ENCODE measurements around the gene RNU6-7.

RNU6-7 gene

GRCh38 chr14:32230181-32230580, 28.3 kb downstream of the RNU6-7 start:
- Histone ChIP-seq H3K4me3 (replicated peaks; ENCODE audit: low read depth, low read length) (no peak overlapping the region), H3K36me3 (ENCODE audit: control insufficient read depth, insufficient read depth, low read length) (no peaks in the 10 kb centered on the region), H3K27me3 (replicated peaks; ENCODE audit: control insufficient read depth, insufficient read depth, low read length) (no peaks in the 10 kb centered on the region)
- no peak for DNase-seq (ENCODE audit: extremely low read depth, insufficient read length)
- TF ChIP-seq CTCF (IDR thresholded peaks at IDR 0.05; ENCODE audit: insufficient read depth, low read length, poor library complexity, severe bottlenecking) = no peak

GRCh38 chr14:32230695-32231280, 28.9 kb downstream of the RNU6-7 start:
- Histone ChIP-seq H3K4me3 (replicated peaks; ENCODE audit: low read depth, low read length) (no peak overlapping the region), H3K27me3 (replicated peaks; ENCODE audit: control insufficient read depth, insufficient read depth, low read length) (no peaks in the 10 kb centered on the region), H3K36me3 (ENCODE audit: control insufficient read depth, insufficient read depth, low read length) (no peaks in the 10 kb centered on the region)
- TF ChIP-seq CTCF (IDR thresholded peaks at IDR 0.05; ENCODE audit: insufficient read depth, low read length, poor library complexity, severe bottlenecking) = no peak
- no peak for DNase-seq (ENCODE audit: extremely low read depth, insufficient read length)

- no peaks in the 10 kb centered on the region for H3K27me3 ChIP-seq (replicated peaks; ENCODE audit: control insufficient read depth, insufficient read depth, low read length)
- no peaks in the 10 kb centered on the region for H3K36me3 ChIP-seq (ENCODE audit: control insufficient read depth, insufficient read depth, low read length)
- H3K4me3 ChIP-seq (replicated peaks; ENCODE audit: low read depth, low read length) = no peak overlapping the region
- TF ChIP-seq CTCF (IDR thresholded peaks at IDR 0.05; ENCODE audit: insufficient read depth, low read length, poor library complexity, severe bottlenecking) = no peak
- DNase-seq (ENCODE audit: extremely low read depth, insufficient read length) = no peak
Measured at GRCh38 chr14:32232481-32232880, 30.6 kb downstream of the RNU6-7 start.

GRCh38 chr14:32233260-32233659, 31.4 kb downstream of the RNU6-7 start:
- TF ChIP-seq CTCF (IDR thresholded peaks at IDR 0.05; ENCODE audit: insufficient read depth, low read length, poor library complexity, severe bottlenecking) = no peak
- Histone ChIP-seq H3K4me3 (replicated peaks; ENCODE audit: low read depth, low read length) (no peak overlapping the region), H3K27me3 (replicated peaks; ENCODE audit: control insufficient read depth, insufficient read depth, low read length) (no peaks in the 10 kb centered on the region), H3K36me3 (ENCODE audit: control insufficient read depth, insufficient read depth, low read length) (no peaks in the 10 kb centered on the region)
- DNase-seq (ENCODE audit: extremely low read depth, insufficient read length) = no peak

- DNase-seq (ENCODE audit: extremely low read depth, insufficient read length) = no peak
Measured at GRCh38 chr14:32244404-32244803, 42.6 kb downstream of the RNU6-7 start.

More at GRCh38 chr14:32244404-32244803, 42.6 kb downstream of the RNU6-7 start:
- Histone ChIP-seq H3K27me3 (replicated peaks; ENCODE audit: control insufficient read depth, insufficient read depth, low read length) (no peaks in the 10 kb centered on the region), H3K4me3 (replicated peaks; ENCODE audit: low read depth, low read length) (no peak overlapping the region), H3K36me3 (ENCODE audit: control insufficient read depth, insufficient read depth, low read length) (no peaks in the 10 kb centered on the region)
- peak; percentile 17 for TF ChIP-seq CTCF (IDR thresholded peaks at IDR 0.05; ENCODE audit: insufficient read depth, low read length, poor library complexity, severe bottlenecking)

Data from GM06990 (cell line).